CD4-positive, alpha-beta T cell treated with Interleukin-21 for 1 hour (primary cell): ENCODE results near the gene TNRC6B.
A peak's percentile ranks its signal among the peaks of the same experiment; 100 is the strongest.
"Not testable (repeated sequence)": the region's sequence is repeated elsewhere in the genome, so short reads cannot be mapped to it uniquely, and the experiment has no call there.

Experiments
- DNase-seq: peaks from one replicate; pipeline ENCODE4 v3.0.0-alpha.2; 2020

The TNRC6B gene

DNA sequence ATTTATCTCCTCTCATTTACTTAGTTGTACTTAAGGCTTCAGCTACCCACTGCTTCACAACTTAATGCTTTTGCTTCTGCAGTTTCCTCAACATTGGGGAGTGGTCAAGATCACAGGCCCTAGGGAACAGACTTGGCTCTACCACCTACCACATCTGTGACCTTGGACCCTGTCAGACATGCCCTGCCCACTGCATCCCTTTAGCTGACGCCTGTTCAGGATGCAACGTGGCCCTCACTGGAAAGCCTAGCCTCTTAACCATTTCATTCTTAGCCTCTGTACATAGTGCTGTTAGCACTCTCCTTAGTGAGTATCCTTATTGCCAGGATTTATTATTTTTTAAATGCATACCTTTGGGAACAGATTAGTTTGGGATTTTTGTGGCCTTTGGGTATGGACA, 34.4 kb downstream of the TNRC6B start:
- DNase-seq: no peak

- DNase-seq: no peak
Measured at GRCh38 chr22:40213478-40213877, 35.8 kb downstream of the TNRC6B start.

- DNase-seq: peak; percentile 17
Measured at GRCh38 chr22:40215266-40215665, 37.5 kb downstream of the TNRC6B start.

- DNase-seq: peak; percentile 52
Measured at GRCh38 chr22:40216041-40216756, 38.5 kb downstream of the TNRC6B start.

DNA sequence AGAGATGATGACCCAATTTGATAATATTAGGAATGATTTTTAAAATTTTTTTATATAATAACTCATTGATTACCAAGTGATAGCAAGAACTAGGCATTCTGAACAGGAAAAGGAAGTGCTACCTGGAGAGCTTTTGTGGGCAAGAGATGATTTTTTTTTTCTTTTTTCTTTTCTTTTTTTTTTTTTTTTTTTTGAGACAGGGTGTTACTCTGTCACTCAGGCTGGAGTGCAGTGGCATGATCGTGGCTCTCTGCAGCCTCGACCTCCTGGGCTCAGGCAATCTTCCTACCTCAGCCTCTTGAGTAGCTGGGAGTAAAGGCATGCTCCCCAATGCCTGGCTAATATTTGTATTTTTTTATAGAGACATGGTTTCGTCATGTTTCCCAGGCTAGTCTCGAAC, 40.4 kb downstream of the TNRC6B start:
- peak; percentile 26 for DNase-seq

DNA sequence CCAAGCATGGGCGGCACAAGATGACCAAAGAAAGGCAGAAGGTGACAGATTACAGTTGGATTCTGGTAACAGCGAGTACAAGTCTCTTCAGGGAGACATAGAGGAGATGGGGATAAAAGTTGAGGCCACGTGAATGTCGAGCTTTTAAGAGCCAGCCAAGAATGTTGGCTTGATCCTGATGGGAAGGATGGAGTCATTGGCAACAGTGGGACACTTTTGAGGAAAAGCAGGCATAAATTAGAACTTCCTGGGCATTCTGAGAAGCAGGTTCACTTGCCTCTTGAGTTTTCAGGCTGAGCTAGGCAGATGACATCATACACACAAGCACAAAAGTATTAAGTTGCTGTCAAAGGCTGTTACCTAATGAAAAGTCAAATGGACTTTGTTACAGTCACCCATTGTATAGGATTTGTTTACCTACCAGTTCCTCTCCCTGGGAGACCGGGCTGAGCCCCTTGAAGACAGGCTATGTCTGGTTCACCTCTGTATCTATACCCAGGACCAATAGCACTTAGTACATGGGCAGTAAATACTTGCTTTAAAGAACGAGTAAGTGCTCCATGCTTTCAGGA, 41.1 kb downstream of the TNRC6B start:
- no peak for DNase-seq

DNA sequence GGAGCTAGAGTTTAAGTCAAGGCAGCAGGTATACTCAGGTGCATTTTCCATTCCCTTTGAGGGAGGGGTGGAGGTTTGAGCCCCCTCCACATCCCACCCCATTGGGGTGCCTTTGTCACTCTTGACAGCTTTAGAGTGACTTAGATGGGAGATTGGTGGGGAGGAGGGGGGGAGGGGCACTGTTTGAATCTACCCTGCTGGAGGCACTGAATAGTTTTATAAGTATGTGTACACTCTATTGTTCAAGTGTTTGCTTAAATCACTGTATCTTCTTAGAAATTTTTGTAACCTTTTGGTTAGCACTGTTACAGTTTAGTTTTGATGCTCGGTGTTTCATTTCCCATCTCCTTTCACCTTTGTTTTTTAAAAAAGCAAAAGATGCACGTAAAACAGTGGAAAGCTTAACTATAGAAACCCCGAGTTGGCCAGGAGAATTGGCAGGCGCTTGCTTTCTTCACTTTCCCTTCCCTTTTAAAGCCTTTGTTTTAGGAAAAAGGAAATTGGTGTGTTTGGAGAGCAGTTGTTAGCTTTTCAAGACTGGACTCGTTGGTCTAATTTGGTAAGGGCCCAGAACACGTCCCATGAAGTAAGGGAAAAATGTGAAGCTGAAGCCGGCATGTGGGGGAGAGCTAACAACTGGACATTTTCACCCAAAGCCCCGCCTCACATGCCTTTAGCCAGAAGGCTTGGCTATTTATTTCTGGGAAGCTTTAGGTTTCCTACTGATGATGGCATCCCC, 42.8 kb downstream of the TNRC6B start:
- DNase-seq: no peak

- no peak for DNase-seq
Measured at GRCh38 chr22:40221055-40221414, 43.3 kb downstream of the TNRC6B start.

DNA sequence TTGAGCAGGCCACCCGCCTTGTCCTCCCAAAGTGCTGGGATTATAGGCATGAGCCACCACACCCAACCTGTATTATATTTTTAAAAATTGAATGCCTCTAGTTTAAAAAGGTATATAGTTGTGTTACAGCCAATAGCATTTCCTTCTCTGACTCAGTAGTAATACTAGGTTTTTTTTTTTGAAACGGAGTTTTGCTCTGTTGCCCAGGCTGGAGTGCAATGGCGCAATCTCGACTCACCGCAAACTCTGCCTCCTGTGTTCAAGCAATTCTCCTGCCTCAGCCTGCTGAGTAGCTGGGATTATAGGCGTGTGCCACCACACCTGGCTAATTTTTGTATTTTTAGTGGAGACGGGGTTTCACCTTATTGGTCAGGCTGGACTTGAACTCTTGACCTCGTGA, 45.3 kb downstream of the TNRC6B start:
- DNase-seq: not testable (repeated sequence)

- DNase-seq: no peak
Measured at GRCh38 chr22:40224702-40225101, 47.0 kb downstream of the TNRC6B start.

GRCh38 chr22:40226620-40227019, 48.9 kb downstream of the TNRC6B start:
- DNase-seq: no peak

DNA sequence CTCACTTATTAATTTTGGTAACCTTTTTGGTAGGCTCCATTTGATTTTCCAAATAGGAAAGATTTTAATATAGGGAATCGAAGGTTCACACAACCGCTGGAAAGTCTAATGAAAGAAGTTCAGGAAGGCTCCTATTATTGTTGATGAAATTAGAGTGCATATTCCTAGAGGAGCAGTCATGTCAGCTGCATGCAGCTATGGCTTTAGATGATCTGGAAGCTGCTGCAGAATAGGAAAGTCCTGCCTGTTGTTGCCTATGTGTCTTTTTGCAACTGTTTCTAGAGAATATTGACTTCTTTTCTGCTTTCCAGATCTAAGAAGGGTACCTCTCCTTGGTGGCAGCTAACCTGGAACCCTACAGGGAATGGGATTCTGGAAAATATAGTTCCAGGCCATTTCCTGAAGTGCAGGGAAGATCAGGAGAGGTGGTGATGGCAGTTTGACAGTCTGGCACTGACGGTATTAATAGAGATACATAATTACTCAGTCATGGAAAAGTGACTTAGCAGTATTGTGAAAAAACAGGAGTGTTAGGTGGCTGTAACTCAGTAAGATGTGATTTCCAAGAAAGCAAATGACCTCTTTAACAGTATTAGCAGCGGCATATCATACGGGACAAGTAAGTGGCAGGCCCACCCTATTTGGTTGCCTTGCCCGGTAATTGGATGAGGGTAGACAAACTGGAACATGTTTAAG, 54.0 kb downstream of the TNRC6B start:
- DNase-seq: no peak

- DNase-seq: no peak
Measured at GRCh38 chr22:40232624-40233023, 54.9 kb downstream of the TNRC6B start.

- no peak for DNase-seq
Measured at GRCh38 chr22:40233886-40234285, 56.2 kb downstream of the TNRC6B start.

- DNase-seq: no peak
Measured at GRCh38 chr22:40234658-40235057, 56.9 kb downstream of the TNRC6B start.

DNA sequence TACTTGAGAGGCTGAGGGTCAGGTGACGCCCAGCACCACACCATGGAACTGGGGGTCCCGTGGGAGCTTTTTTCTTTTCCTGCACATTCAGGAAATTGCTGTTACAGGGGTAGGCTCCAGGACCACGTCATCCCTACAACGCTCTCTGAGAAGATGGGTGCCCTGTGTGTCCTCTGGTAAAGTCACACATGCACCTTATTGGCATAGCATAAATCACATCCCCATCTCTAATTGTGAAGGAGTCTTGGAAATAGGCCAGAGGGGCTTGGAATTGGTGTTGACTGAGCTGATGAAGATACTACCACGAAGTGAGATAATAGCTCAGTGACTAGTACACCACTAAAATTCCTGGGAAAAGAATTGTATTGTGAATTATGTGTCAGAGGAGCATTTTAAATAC, 57.6 kb downstream of the TNRC6B start:
- DNase-seq: no peak

DNA sequence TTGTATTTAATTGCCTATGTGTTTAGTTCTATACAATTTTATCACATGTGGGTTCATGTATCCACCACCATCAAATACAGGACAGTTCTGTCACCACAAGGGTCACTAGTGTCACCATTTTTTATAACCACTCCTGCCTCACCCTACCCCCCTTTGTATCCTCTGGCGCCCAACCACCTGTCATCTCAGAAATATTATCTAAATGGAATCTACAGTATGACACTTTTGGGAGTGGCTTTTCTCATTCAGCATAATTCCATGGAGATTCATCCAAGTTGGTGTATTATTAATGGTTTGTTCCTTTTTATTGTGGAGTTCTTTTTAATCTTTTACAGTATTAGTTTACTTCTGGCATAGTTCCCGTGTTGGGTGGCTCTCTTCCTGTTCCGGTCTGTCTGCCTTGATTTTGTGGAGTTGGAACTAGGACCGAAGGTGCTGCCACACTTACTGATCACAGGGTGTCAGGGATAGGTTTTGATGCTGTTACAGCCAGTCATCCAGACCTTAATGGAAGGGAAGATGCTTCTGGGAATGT, 58.5 kb downstream of the TNRC6B start:
- DNase-seq: no peak

- no peak for DNase-seq
Measured at GRCh38 chr22:40237241-40237640, 59.5 kb downstream of the TNRC6B start.

- no peak for DNase-seq
Measured at GRCh38 chr22:40237788-40238424, 60.2 kb downstream of the TNRC6B start.

DNA sequence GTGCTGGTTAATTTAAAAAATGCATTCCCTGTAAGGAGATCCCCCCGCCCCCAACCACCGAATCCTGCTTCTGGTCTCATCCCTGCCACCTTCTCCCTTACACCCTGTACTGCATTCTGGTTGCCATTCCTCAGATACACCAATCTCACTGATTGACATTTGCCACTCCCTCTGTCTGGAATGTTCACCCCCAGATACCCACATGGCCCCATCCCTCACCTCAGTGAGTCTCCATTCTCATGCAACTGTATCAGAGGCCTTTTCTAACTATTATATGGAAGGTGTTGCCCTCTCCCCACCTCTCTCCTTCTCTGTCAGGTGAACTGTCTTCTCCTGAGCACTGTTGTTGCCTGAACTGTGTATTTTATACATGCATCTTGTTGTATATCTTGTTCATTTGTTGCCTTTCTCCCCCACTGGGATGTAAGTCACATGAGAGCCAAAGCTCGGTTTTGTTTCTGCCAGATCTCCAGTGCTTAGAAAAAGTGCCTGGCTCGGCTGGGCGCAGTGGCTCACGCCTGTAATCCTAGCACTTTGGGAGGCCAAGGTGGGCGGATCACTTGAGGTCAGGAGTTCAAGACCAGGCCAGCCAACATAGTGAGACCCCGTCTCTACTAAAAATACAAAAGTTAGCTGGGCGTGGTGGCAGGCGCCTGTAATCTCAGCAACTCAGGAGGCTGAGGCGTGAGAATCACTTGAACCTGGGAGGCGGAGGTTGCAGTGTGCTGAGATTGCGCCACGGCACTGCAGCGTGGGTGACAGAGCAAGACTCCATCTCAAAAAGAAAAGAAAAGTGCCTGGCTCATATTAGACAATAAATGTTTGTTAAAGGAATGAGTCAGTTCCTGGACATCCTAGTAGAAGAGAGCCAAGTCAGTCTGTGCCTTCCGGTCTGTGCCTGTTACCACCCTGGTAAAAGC, 61.0 kb downstream of the TNRC6B start:
- DNase-seq: no peak

- DNase-seq: no peak
Measured at GRCh38 chr22:40239345-40239683, 61.6 kb downstream of the TNRC6B start.

- no peak for DNase-seq
Measured at GRCh38 chr22:40240160-40240559, 62.4 kb downstream of the TNRC6B start.
